Measurements from ENCODE around the gene MEG3. TPM values are rescaled to one million over a fixed set of nuclear protein-coding genes. Genes with fewer than 3 reads are reported as not detected.

MEG3 gene
- total RNA-seq, 1 experiment from 2014 or later, result 62.4 TPM

- no TSS peak for BruUV-seq (replicated peaks)
- TF ChIP-seq SIN3A (IDR thresholded peaks at IDR 0.05; ENCODE audit: borderline replicate concordance, insufficient read depth, low read depth, low read length) (no peak), REST (IDR thresholded peaks at IDR 0.05; ENCODE audit: insufficient read depth in 1 of 2, low read depth in 2 of 2, low read length in 1 of 2) (no peak), TCF7L2 (IDR thresholded peaks at IDR 0.05; ENCODE audit: low read depth, low read length) (no peak), CTCF (IDR thresholded peaks at IDR 0.05) (no peak), POLR2AphosphoS5 (IDR thresholded peaks at IDR 0.05; ENCODE audit: low read depth, low read length) (no peak)
- Histone ChIP-seq H3K27ac (ENCODE audit: low read length) (no peak overlapping the region), H3K4me3 (ENCODE audit: low read depth in 2 of 2, low read length in 2 of 2) (no peak overlapping the region), H3K4me1 (ENCODE audit: control insufficient read depth, insufficient read depth, low read length) (no peaks in the 10 kb centered on the region), H3K27me3 (ENCODE audit: control insufficient read depth, insufficient read depth, low read length) (no peaks in the 10 kb centered on the region), H3K9me3 (ENCODE audit: control insufficient read depth, insufficient read depth, low read depth, low read length) (no peaks in the 10 kb centered on the region), H3K36me3 (ENCODE audit: control insufficient read depth, insufficient read depth, low read length) (no peaks in the 10 kb centered on the region)
- intact Hi-C loops (cut with micrococcal nuclease; ENCODE audit: unreplicated experiment), result no loop called here
- DNase-seq (ENCODE audit: low read depth, low spot score) (no peak), ATAC-seq (no peak)
- in situ Hi-C loops (cut with HindIII; ENCODE audit: low pct_unique_long_range_greater_than_20kb, low sequenced_read_pairs), result no loop called here
- POLR2A ChIA-PET, result no interaction called here
- CTCF ChIA-PET, result no interaction called here
Observed at GRCh38 chr14:100785626-100786025, 40.3 kb upstream of the MEG3 start.

GRCh38 chr14:100786131-100786530, 39.8 kb upstream of the MEG3 start:
- DNase-seq (ENCODE audit: low read depth, low spot score) (no peak), ATAC-seq (no peak)
- no peaks in the 10 kb centered on the region for H3K27me3 ChIP-seq (ENCODE audit: control insufficient read depth, insufficient read depth, low read length)
- no peaks in the 10 kb centered on the region for H3K9me3 ChIP-seq (ENCODE audit: control insufficient read depth, insufficient read depth, low read depth, low read length)
- no peaks in the 10 kb centered on the region for H3K4me1 ChIP-seq (ENCODE audit: control insufficient read depth, insufficient read depth, low read length)
- TF ChIP-seq CTCF (IDR thresholded peaks at IDR 0.05), result no peak
- no peak for TF ChIP-seq TCF7L2 (IDR thresholded peaks at IDR 0.05; ENCODE audit: low read depth, low read length)
- no peak for TF ChIP-seq POLR2AphosphoS5 (IDR thresholded peaks at IDR 0.05; ENCODE audit: low read depth, low read length)
- no peak for TF ChIP-seq REST (IDR thresholded peaks at IDR 0.05; ENCODE audit: insufficient read depth in 1 of 2, low read depth in 2 of 2, low read length in 1 of 2)
- TF ChIP-seq SIN3A (IDR thresholded peaks at IDR 0.05; ENCODE audit: borderline replicate concordance, insufficient read depth, low read depth, low read length), result no peak
- CTCF ChIA-PET, result no interaction called here
- no peaks in the 10 kb centered on the region for H3K36me3 ChIP-seq (ENCODE audit: control insufficient read depth, insufficient read depth, low read length)
- intact Hi-C loops (cut with micrococcal nuclease; ENCODE audit: unreplicated experiment), result no loop called here
- H3K27ac ChIP-seq (ENCODE audit: low read length), result no peak overlapping the region
- H3K4me3 ChIP-seq (ENCODE audit: low read depth in 2 of 2, low read length in 2 of 2), result no peak overlapping the region
- POLR2A ChIA-PET, result no interaction called here
- in situ Hi-C loops (cut with HindIII; ENCODE audit: low pct_unique_long_range_greater_than_20kb, low sequenced_read_pairs), result no loop called here
- no TSS peak for BruUV-seq (replicated peaks)

Data from Panc1 (cell line).